ENCODE data around the gene CRLF2.
"Not testable (repeated sequence)": the region's sequence is repeated elsewhere in the genome, so short reads cannot be mapped to it uniquely, and the experiment has no call there.

The CRLF2 gene

DNA sequence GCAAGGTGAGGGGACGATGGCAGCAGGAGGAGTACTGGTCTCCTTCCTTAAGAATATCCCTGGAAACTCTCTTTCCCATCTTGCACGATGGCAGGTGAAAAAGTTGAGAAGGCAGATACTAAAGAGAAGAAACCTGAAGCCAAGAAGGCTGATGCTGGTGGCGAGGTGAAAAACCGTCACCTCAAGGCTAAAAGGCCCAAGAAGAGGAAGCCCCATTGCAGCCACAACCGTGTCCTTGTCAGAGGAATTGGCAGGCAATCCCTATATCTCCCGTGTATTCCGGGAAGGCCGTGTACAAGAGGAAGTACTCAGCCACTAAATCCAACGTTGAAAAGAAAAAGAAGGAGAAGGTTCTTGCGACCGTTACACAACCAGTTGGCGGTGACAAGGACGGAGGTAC, 40.0 kb downstream of the CRLF2 start:
- no peak overlapping the region for H2AFZ ChIP-seq (ENCODE audit: low read length)
- H3K4me3 ChIP-seq (ENCODE audit: low read depth, low read length, poor library complexity, severe bottlenecking) = no peak overlapping the region
- no peak overlapping the region for H3K9ac ChIP-seq (ENCODE audit: low read length)
- H3K9me3 ChIP-seq (ENCODE audit: low read length) = no peaks in the 10 kb centered on the region
- H3K79me2 ChIP-seq (ENCODE audit: insufficient read depth, low read length) = no peaks in the 10 kb centered on the region
- H3F3A ChIP-seq (ENCODE audit: insufficient read depth, low read length) = no peaks in the 10 kb centered on the region
- H3K4me1 ChIP-seq (ENCODE audit: insufficient read depth, low read length, severe bottlenecking) = no peaks in the 10 kb centered on the region
- no peaks in the 10 kb centered on the region for H3K36me3 ChIP-seq (ENCODE audit: insufficient read depth, low read length)
- H3K27ac ChIP-seq (ENCODE audit: low read depth, low read length, poor library complexity, severe bottlenecking) = no peak overlapping the region
- no peaks in the 10 kb centered on the region for H3K9me2 ChIP-seq (ENCODE audit: low read depth, low read length)
- TF ChIP-seq CTCF (IDR thresholded peaks at IDR 0.05; ENCODE audit: low read length) = no peak
- no peak for TF ChIP-seq EZH2 (IDR thresholded peaks at IDR 0.05; ENCODE audit: borderline replicate concordance, low read length)
- H3K4me2 ChIP-seq (ENCODE audit: low read length) = no peak overlapping the region
- H4K20me1 ChIP-seq (ENCODE audit: insufficient read depth, low read length) = no peaks in the 10 kb centered on the region
- no peaks in the 10 kb centered on the region for H3K27me3 ChIP-seq (ENCODE audit: insufficient read depth, low read length)

GRCh38 chrX:1171915-1172314, 40.5 kb downstream of the CRLF2 start:
- H3K9me2 ChIP-seq (ENCODE audit: low read depth, low read length); H3K9me3 ChIP-seq (ENCODE audit: low read length); H3K4me1 ChIP-seq (ENCODE audit: insufficient read depth, low read length, severe bottlenecking); H3K36me3 ChIP-seq (ENCODE audit: insufficient read depth, low read length); H3K9ac ChIP-seq (ENCODE audit: low read length); H3K27me3 ChIP-seq (ENCODE audit: insufficient read depth, low read length); H4K20me1 ChIP-seq (ENCODE audit: insufficient read depth, low read length); H2AFZ ChIP-seq (ENCODE audit: low read length); H3K27ac ChIP-seq (ENCODE audit: low read depth, low read length, poor library complexity, severe bottlenecking); H3K4me3 ChIP-seq (ENCODE audit: low read depth, low read length, poor library complexity, severe bottlenecking); H3F3A ChIP-seq (ENCODE audit: insufficient read depth, low read length); H3K4me2 ChIP-seq (ENCODE audit: low read length); H3K79me2 ChIP-seq (ENCODE audit: insufficient read depth, low read length): not testable (repeated sequence)

DNA sequence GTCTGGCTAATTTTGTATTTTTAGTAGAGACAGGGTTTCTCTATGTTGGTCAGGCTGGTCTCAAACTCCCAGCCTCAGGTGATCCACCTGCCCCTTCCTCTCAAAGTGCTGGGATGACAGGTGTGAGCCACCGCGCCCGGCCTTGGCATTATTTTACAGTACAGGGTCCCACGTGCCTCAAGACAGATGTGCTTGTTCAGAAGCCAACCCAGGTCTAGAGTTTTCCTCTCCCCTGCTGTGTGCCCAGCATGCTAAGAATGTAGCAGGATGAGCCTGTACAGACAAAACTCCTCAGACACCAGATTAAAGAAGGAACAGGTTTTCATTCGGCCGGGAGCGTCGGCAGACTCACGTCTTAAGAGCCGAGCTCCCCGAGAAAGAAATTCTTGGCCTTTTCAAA, 42.2 kb downstream of the CRLF2 start:
- no peak overlapping the region for H3K9ac ChIP-seq (ENCODE audit: low read length)
- no peak overlapping the region for H3K4me2 ChIP-seq (ENCODE audit: low read length)
- H4K20me1 ChIP-seq (ENCODE audit: insufficient read depth, low read length) = no peaks in the 10 kb centered on the region
- no peaks in the 10 kb centered on the region for H3F3A ChIP-seq (ENCODE audit: insufficient read depth, low read length)
- no peaks in the 10 kb centered on the region for H3K27me3 ChIP-seq (ENCODE audit: insufficient read depth, low read length)
- H3K36me3 ChIP-seq (ENCODE audit: insufficient read depth, low read length) = no peaks in the 10 kb centered on the region
- no peaks in the 10 kb centered on the region for H3K9me2 ChIP-seq (ENCODE audit: low read depth, low read length)
- H3K4me1 ChIP-seq (ENCODE audit: insufficient read depth, low read length, severe bottlenecking) = no peaks in the 10 kb centered on the region
- no peak overlapping the region for H3K4me3 ChIP-seq (ENCODE audit: low read depth, low read length, poor library complexity, severe bottlenecking)
- no peak overlapping the region for H3K27ac ChIP-seq (ENCODE audit: low read depth, low read length, poor library complexity, severe bottlenecking)
- no peaks in the 10 kb centered on the region for H3K79me2 ChIP-seq (ENCODE audit: insufficient read depth, low read length)
- H2AFZ ChIP-seq (ENCODE audit: low read length) = no peak overlapping the region
- H3K9me3 ChIP-seq (ENCODE audit: low read length) = no peaks in the 10 kb centered on the region
- TF ChIP-seq EZH2 (IDR thresholded peaks at IDR 0.05; ENCODE audit: borderline replicate concordance, low read length) (no peak), CTCF (IDR thresholded peaks at IDR 0.05; ENCODE audit: low read length) (no peak)

- H3F3A ChIP-seq (ENCODE audit: insufficient read depth, low read length) = no peaks in the 10 kb centered on the region
- H3K4me2 ChIP-seq (ENCODE audit: low read length) = no peak overlapping the region
- H3K9me2 ChIP-seq (ENCODE audit: low read depth, low read length) = no peaks in the 10 kb centered on the region
- no peak overlapping the region for H2AFZ ChIP-seq (ENCODE audit: low read length)
- no peaks in the 10 kb centered on the region for H3K79me2 ChIP-seq (ENCODE audit: insufficient read depth, low read length)
- H3K27ac ChIP-seq (ENCODE audit: low read depth, low read length, poor library complexity, severe bottlenecking) = no peak overlapping the region
- no peaks in the 10 kb centered on the region for H3K27me3 ChIP-seq (ENCODE audit: insufficient read depth, low read length)
- H3K9me3 ChIP-seq (ENCODE audit: low read length) = no peaks in the 10 kb centered on the region
- no peaks in the 10 kb centered on the region for H4K20me1 ChIP-seq (ENCODE audit: insufficient read depth, low read length)
- no peaks in the 10 kb centered on the region for H3K4me1 ChIP-seq (ENCODE audit: insufficient read depth, low read length, severe bottlenecking)
- no peak overlapping the region for H3K4me3 ChIP-seq (ENCODE audit: low read depth, low read length, poor library complexity, severe bottlenecking)
- TF ChIP-seq EZH2 (IDR thresholded peaks at IDR 0.05; ENCODE audit: borderline replicate concordance, low read length) (no peak), CTCF (IDR thresholded peaks at IDR 0.05; ENCODE audit: low read length) (no peak)
- no peaks in the 10 kb centered on the region for H3K36me3 ChIP-seq (ENCODE audit: insufficient read depth, low read length)
- H3K9ac ChIP-seq (ENCODE audit: low read length) = no peak overlapping the region
Observed at GRCh38 chrX:1169189-1169588, 43.3 kb downstream of the CRLF2 start.

All from OCI-LY1 (cell line).